GM23338 (cell line): Measurements from ENCODE around the gene UBXN1. TPM values are rescaled to one million over a fixed set of nuclear protein-coding genes. Genes with fewer than 3 reads are reported as not detected.

ENCODE experiments used
- ATAC-seq: fragments of 200-7000 bp; cut with Tn5 transposase; 3 replicates; pipeline ENCODE4 v1.9.1; 2020
- DNase-seq: peaks from one replicate; pipeline ENCODE4 v3.0.0-alpha.2; 2015; ENCODE audit warnings: low spot score
- H2AFZ ChIP-seq: fragments of 200-600 bp; sonication (generic); 2 replicates; pipeline ENCODE4 v1.8.0; 2016; ENCODE audit warnings: antibody characterized with exemption, mild to moderate bottlenecking, moderate library complexity
- H3F3A ChIP-seq: fragments of 200-600 bp; sonication (generic); replicated peaks from 2 replicates; pipeline ENCODE4 v1.8.0; 2017; ENCODE audit warnings: antibody characterized with exemption, mixed run types, low read depth
- H3K27ac ChIP-seq: fragments of 200-600 bp; sonication (generic); 2 replicates; pipeline ENCODE4 v1.6.1; 2016; ENCODE audit warnings: low read depth
- H3K27me3 ChIP-seq: fragments of 200-600 bp; sonication (generic); 2 replicates; pipeline ENCODE4 v1.8.0; 2016; ENCODE audit warnings: mild to moderate bottlenecking, mixed run types, moderate library complexity; ENCODE audit not compliant: insufficient read depth
- H3K36me3 ChIP-seq: fragments of 200-600 bp; sonication (generic); 2 replicates; pipeline ENCODE4 v1.8.0; 2016; ENCODE audit warnings: mild to moderate bottlenecking; ENCODE audit not compliant: insufficient read depth
- H3K4me1 ChIP-seq: fragments of 200-600 bp; sonication (generic); 2 replicates; pipeline ENCODE4 v1.8.0; 2016; ENCODE audit warnings: mild to moderate bottlenecking, moderate library complexity; ENCODE audit not compliant: insufficient read depth
- H3K4me2 ChIP-seq: fragments of 200-600 bp; sonication (generic); 2 replicates; pipeline ENCODE4 v1.7.1; 2017; ENCODE audit warnings: mixed run types
- H3K4me3 ChIP-seq: fragments of 200-600 bp; sonication (generic); 2 replicates; pipeline ENCODE4 v1.6.1; 2016; ENCODE audit warnings: mixed run types
- H3K79me2 ChIP-seq: fragments of 200-600 bp; sonication (generic); replicated peaks from 2 replicates; pipeline ENCODE4 v1.8.0; 2017; ENCODE audit warnings: mild to moderate bottlenecking; ENCODE audit not compliant: insufficient read depth
- H3K9me2 ChIP-seq: fragments of 200-600 bp; sonication (generic); 2 replicates; pipeline ENCODE4 v1.8.0; 2017; ENCODE audit not compliant: insufficient read depth
- H4K20me1 ChIP-seq: fragments of 200-600 bp; sonication (generic); replicated peaks from 2 replicates; pipeline ENCODE4 v1.8.0; 2017; ENCODE audit warnings: mild to moderate bottlenecking; ENCODE audit not compliant: insufficient read depth
- H3K27ac Mint-ChIP-seq: 2 replicates; pipeline ENCODE4 v1.8.0; 2020; ENCODE audit warnings: inconsistent platforms, mild to moderate bottlenecking, moderate library complexity, mixed read lengths
- H3K27me3 Mint-ChIP-seq: 3 replicates; pipeline ENCODE4 v1.8.0; 2022; ENCODE audit warnings: low read depth, mild to moderate bottlenecking, moderate library complexity, mixed read lengths, inconsistent platforms; ENCODE audit not compliant: insufficient read depth, poor library complexity
- H3K36me3 Mint-ChIP-seq: 3 replicates; pipeline ENCODE4 v1.8.0; 2021; ENCODE audit warnings: low read depth, mild to moderate bottlenecking, inconsistent platforms, moderate library complexity, mixed read lengths
- H3K4me1 Mint-ChIP-seq: 3 replicates; pipeline ENCODE4 v1.8.0; 2020; ENCODE audit warnings: mild to moderate bottlenecking, inconsistent platforms, mixed read lengths
- H3K4me3 Mint-ChIP-seq: 3 replicates; pipeline ENCODE4 v1.8.0; 2021; ENCODE audit warnings: moderate library complexity, mild to moderate bottlenecking, inconsistent platforms, mixed read lengths
- H3K9me3 Mint-ChIP-seq: 3 replicates; pipeline ENCODE4 v1.8.0; 2020; ENCODE audit warnings: moderate library complexity, mild to moderate bottlenecking, inconsistent platforms, mixed read lengths
- CREB1 ChIP-seq: fragments of 250-450 bp; sonication (Bioruptor Pico); IDR thresholded peaks from 2 replicates; pipeline ENCODE4 v1.5.0; 2020; ENCODE audit warnings: low read depth, mild to moderate bottlenecking, moderate library complexity
- EZH2 ChIP-seq: fragments of 200-600 bp; sonication (generic); IDR thresholded peaks from one replicate; pipeline ENCODE4 v1.8.0; 2017; ENCODE audit warnings: antibody characterized with exemption, mild to moderate bottlenecking, low read depth; ENCODE audit not compliant: unreplicated experiment
- EZH2phosphoT487 ChIP-seq: fragments of 200-600 bp; sonication (generic); IDR thresholded peaks from one replicate; pipeline ENCODE4 v1.8.1; 2018; ENCODE audit warnings: antibody characterized with exemption; ENCODE audit not compliant: unreplicated experiment
- JUNB ChIP-seq: IDR thresholded peaks from one replicate; pipeline ENCODE4 v1.6.1; 2016; ENCODE audit warnings: antibody characterized with exemption; ENCODE audit not compliant: unreplicated experiment
- NANOG ChIP-seq: IDR thresholded peaks from 2 replicates; pipeline ENCODE4 v1.6.1; 2016; ENCODE audit warnings: antibody characterized with exemption, borderline replicate concordance
- POLR2AphosphoS5 ChIP-seq: IDR thresholded peaks from 2 replicates; pipeline ENCODE4 v1.6.1; 2016; ENCODE audit warnings: antibody characterized with exemption, low read depth
- REST ChIP-seq: IDR thresholded peaks from one replicate; pipeline ENCODE4 v1.6.1; 2018; ENCODE audit warnings: antibody characterized with exemption; ENCODE audit not compliant: unreplicated experiment
- STAT1 ChIP-seq: IDR thresholded peaks from one replicate; pipeline ENCODE4 v1.6.1; 2016; ENCODE audit warnings: antibody characterized with exemption; ENCODE audit not compliant: unreplicated experiment
- polyA plus RNA-seq: library from polyadenylated mRNA; unstranded; fragments of >200 nt; fragmentation: Nextera tagmentation; extraction: Ambion mirVana; gene quantifications from 2 replicates; pipeline ENCODE4 v1.2.1, GENCODE V29; 2016
- total RNA-seq: library from RNA; depleted of rRNA; stranded (reverse); fragments of >200 nt; shearing (Covaris generic); gene quantifications from 2 replicates; pipeline ENCODE4 v1.2.3, GENCODE V29; 2014
- TF ChIP-seq, protein P1 (sequence below), 2 experiments: fragments of 200-600 bp in 1 of 2; sonication (generic) in 1 of 2; conservative IDR thresholded peaks; 2 replicates each; pipeline versions ENCODE4 v1.5.1 to v1.6.1; 2016 to 2017; ENCODE audit warnings: antibody characterized with exemption in 2 of 2, low read depth in 2 of 2, mild to moderate bottlenecking in 2 of 2, moderate library complexity in 1 of 2

Gene UBXN1
- total and polyA plus RNA-seq, 2 experiments from 2014 or later: 126 to 132 TPM

DNA sequence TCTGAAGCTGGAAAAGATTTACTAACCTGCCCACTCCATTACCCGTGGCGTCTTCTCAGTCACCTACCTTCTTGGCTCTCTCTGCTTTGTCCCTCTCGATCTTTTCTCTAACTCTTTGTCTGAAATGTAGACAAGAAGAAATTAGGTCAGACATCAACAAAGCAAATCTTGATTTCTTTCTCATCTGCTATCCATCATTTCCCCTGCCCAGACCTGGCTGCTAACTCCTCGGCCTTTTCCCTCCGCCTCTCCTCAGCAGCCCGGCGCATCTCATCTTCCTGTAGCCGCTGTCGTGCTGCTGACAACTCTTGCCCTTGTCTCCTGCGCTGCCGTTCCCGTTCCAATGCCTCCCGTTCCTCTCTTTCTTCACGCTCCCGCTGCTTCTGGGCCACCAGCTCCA is 1.2 kb downstream of the UBXN1 start (continued):
- no peak for TF ChIP-seq REST

DNA sequence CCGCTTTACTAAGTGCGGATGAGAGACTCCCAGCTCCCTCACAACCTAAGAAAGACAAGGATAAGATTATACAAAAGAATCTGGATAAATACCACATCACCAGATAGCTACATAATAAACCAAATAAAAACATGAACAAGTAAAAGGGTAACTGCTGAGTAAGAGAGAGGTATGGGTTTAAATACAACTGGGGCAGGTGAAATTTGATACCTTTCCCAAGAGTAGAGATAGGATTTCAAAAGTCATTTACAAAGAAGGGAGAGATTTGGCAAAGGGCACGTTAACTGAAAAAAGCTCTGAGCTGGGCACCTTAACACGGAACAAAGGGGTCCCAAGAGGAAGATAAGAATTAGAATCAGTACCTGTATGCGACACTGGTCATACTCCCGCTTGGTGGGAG is 1.7 kb downstream of the UBXN1 start:
- TF ChIP-seq CREB1 (CRISPR knock-in tag) (no peak), STAT1 (no peak), NANOG (no peak), JUNB (no peak), EZH2phosphoT487 (no peak), REST (no peak), POLR2AphosphoS5 (no peak), EZH2 (no peak)
- TF ChIP-seq, protein P1, sequence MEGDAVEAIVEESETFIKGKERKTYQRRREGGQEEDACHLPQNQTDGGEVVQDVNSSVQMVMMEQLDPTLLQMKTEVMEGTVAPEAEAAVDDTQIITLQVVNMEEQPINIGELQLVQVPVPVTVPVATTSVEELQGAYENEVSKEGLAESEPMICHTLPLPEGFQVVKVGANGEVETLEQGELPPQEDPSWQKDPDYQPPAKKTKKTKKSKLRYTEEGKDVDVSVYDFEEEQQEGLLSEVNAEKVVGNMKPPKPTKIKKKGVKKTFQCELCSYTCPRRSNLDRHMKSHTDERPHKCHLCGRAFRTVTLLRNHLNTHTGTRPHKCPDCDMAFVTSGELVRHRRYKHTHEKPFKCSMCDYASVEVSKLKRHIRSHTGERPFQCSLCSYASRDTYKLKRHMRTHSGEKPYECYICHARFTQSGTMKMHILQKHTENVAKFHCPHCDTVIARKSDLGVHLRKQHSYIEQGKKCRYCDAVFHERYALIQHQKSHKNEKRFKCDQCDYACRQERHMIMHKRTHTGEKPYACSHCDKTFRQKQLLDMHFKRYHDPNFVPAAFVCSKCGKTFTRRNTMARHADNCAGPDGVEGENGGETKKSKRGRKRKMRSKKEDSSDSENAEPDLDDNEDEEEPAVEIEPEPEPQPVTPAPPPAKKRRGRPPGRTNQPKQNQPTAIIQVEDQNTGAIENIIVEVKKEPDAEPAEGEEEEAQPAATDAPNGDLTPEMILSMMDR (conservative IDR thresholded peaks at IDR 0.05; ENCODE audit: low read depth in 2 of 2): no peak
- ATAC-seq: no peak
- no peak for DNase-seq
- Mint-ChIP-seq H3K9me3 (no peaks in the 10 kb centered on the region), H3K27ac (peak overlapping the region; percentile 54; the same call in 1 of the 2 replicates), H3K4me3 (peak overlapping the region; percentile 80), H3K4me1 (peaks cover 20% of the 10 kb centered on the region), H3K27me3 (peaks cover 10% of the 10 kb centered on the region), H3K36me3 (peaks cover 48% of the 10 kb centered on the region)
- peak overlapping the region; percentile 69; the same call in 1 of the 2 replicates for H3K27ac ChIP-seq
- peaks cover 31% of the 10 kb centered on the region for H3K79me2 ChIP-seq
- peak overlapping the region; percentile 98; the same call in 1 of the 2 replicates for H3K4me2 ChIP-seq
- H3F3A ChIP-seq: peaks cover 32% of the 10 kb centered on the region
- H4K20me1 ChIP-seq: no peaks in the 10 kb centered on the region; the same call in 1 of the 2 replicates
- no peaks in the 10 kb centered on the region for H3K27me3 ChIP-seq
- no peaks in the 10 kb centered on the region for H3K9me2 ChIP-seq
- H2AFZ ChIP-seq: no peak overlapping the region
- no peaks in the 10 kb centered on the region for H3K36me3 ChIP-seq
- peak overlapping the region; percentile 99; the same call in 1 of the 2 replicates for H3K4me3 ChIP-seq
- peaks cover 20% of the 10 kb centered on the region for H3K4me1 ChIP-seq
